Lower lobe of right lung (tissue), 2 donors: ENCODE data around the gene UTS2B. TPM values are rescaled to one million over a fixed set of nuclear protein-coding genes. Genes with fewer than 3 reads are reported as not detected.
A peak's percentile ranks its signal among the peaks of the same experiment; 100 is the strongest.
"Not testable (repeated sequence)": the region's sequence is repeated elsewhere in the genome, so short reads cannot be mapped to it uniquely, and the experiment has no call there.

ENCODE experiments used
- ATAC-seq, 2 donors: fragments of 200-7000 bp; cut with Tn5 transposase; one replicate each; pipeline ENCODE4 v1.9.1; 2020 to 2022; ENCODE audit warnings: mild to moderate bottlenecking in 2 of 2, moderate library complexity in 2 of 2
- DNase-seq: peaks from one replicate; pipeline ENCODE4 v3.0.0-alpha.2; 2020
- H3K27ac ChIP-seq: fragments of 200-600 bp; one replicate; pipeline ENCODE4 v1.8.0; 2022
- H3K27me3 ChIP-seq: fragments of 200-600 bp; one replicate; pipeline ENCODE4 v1.8.0; 2022; ENCODE audit warnings: low read depth
- H3K36me3 ChIP-seq: fragments of 200-600 bp; one replicate; pipeline ENCODE4 v1.8.0; 2022; ENCODE audit warnings: mild to moderate bottlenecking
- H3K4me1 ChIP-seq: fragments of 200-600 bp; one replicate; pipeline ENCODE4 v1.8.0; 2022
- H3K4me3 ChIP-seq: fragments of 200-600 bp; one replicate; pipeline ENCODE4 v1.8.0; 2022; ENCODE audit warnings: mild to moderate bottlenecking
- H3K9me3 ChIP-seq: fragments of 200-600 bp; one replicate; pipeline ENCODE4 v1.8.0; 2022
- CTCF ChIP-seq: fragments of 200-600 bp; IDR thresholded peaks from one replicate; pipeline ENCODE4 v1.8.0; 2022; ENCODE audit warnings: antibody characterized with exemption, mild to moderate bottlenecking
- intact Hi-C: fragments of 100-400 bp; cut with DNase I; formaldehyde crosslinking; loops from one replicate; pipeline ENCODE4 v1.11.0; 2022
- total RNA-seq: library from RNA; stranded (reverse); fragmentation: NEBNext Ultra II Directional; extraction: Animal tissue kit (Norgen Biotek cat#: 25700); gene quantifications from one replicate; pipeline ENCODE4 v1.2.1, GENCODE V29; 2021
- donor health status: DM: no; HTN: yes; CAD: no; lungs with severe emphysema.

Gene UTS2B
- total RNA-seq, 1 donor from 2014 or later: 0.44 TPM

GRCh38 chr3:191280111-191280510, 50.2 kb downstream of the UTS2B start:
- H3K27ac ChIP-seq: no peak overlapping the region
- intact Hi-C loops: no loop called here

GRCh38 chr3:191275751-191276150, 54.6 kb downstream of the UTS2B start:
- Histone ChIP-seq H3K4me1 (no peaks in the 10 kb centered on the region), H3K27ac (no peak overlapping the region), H3K9me3 (no peaks in the 10 kb centered on the region), H3K27me3 (no peaks in the 10 kb centered on the region), H3K4me3 (no peak overlapping the region), H3K36me3 (no peaks in the 10 kb centered on the region)
- intact Hi-C loops: no loop called here
- no peak for DNase-seq
- no peak for TF ChIP-seq CTCF
- no peak for ATAC-seq

More at GRCh38 chr3:191280111-191280510, 50.2 kb downstream of the UTS2B start:
- H3K9me3 ChIP-seq: no peaks in the 10 kb centered on the region
- DNase-seq: no peak
- no peak for TF ChIP-seq CTCF
- no peaks in the 10 kb centered on the region for H3K4me1 ChIP-seq
- ATAC-seq: no peak
- no peak overlapping the region for H3K4me3 ChIP-seq
- H3K27me3 ChIP-seq: no peaks in the 10 kb centered on the region
- H3K36me3 ChIP-seq: no peaks in the 10 kb centered on the region

- H3K27ac ChIP-seq, H3K4me3 ChIP-seq, ATAC-seq, DNase-seq, H3K9me3 ChIP-seq, H3K27me3 ChIP-seq, H3K36me3 ChIP-seq, H3K4me1 ChIP-seq, intact Hi-C loops: not testable (repeated sequence)
Measured at GRCh38 chr3:191275244-191275643, 55.1 kb downstream of the UTS2B start.

GRCh38 chr3:191269289-191270085, 60.8 kb downstream of the UTS2B start:
- DNase-seq (no peak), ATAC-seq (no peak)
- H3K9me3 ChIP-seq: no peaks in the 10 kb centered on the region
- H3K27ac ChIP-seq: no peak overlapping the region
- no peak for TF ChIP-seq CTCF
- no peaks in the 10 kb centered on the region for H3K27me3 ChIP-seq
- no peak overlapping the region for H3K4me3 ChIP-seq
- H3K36me3 ChIP-seq: no peaks in the 10 kb centered on the region
- intact Hi-C loops: no loop called here
- H3K4me1 ChIP-seq: no peaks in the 10 kb centered on the region

- Histone ChIP-seq H3K36me3 (no peaks in the 10 kb centered on the region), H3K27me3 (no peaks in the 10 kb centered on the region), H3K4me3 (no peak overlapping the region), H3K27ac (no peak overlapping the region), H3K9me3 (no peaks in the 10 kb centered on the region), H3K4me1 (no peaks in the 10 kb centered on the region)
- no peak for TF ChIP-seq CTCF
- intact Hi-C loops: no loop called here
- DNase-seq (no peak), ATAC-seq (no peak)
Measured at GRCh38 chr3:191268737-191269136, 61.6 kb downstream of the UTS2B start.

- DNase-seq: no peak
- Histone ChIP-seq H3K27ac (no peak overlapping the region), H3K4me3 (no peak overlapping the region), H3K4me1 (no peaks in the 10 kb centered on the region), H3K9me3 (no peaks in the 10 kb centered on the region), H3K36me3 (no peaks in the 10 kb centered on the region), H3K27me3 (no peaks in the 10 kb centered on the region)
- ATAC-seq: peak in 1 of 2 donors; percentile 23
- intact Hi-C loops: no loop called here
- TF ChIP-seq CTCF: no peak
Measured at GRCh38 chr3:191263850-191264249, 66.5 kb downstream of the UTS2B start.
